ENCODE results near the gene ZSWIM4.

The ZSWIM4 gene

DNA sequence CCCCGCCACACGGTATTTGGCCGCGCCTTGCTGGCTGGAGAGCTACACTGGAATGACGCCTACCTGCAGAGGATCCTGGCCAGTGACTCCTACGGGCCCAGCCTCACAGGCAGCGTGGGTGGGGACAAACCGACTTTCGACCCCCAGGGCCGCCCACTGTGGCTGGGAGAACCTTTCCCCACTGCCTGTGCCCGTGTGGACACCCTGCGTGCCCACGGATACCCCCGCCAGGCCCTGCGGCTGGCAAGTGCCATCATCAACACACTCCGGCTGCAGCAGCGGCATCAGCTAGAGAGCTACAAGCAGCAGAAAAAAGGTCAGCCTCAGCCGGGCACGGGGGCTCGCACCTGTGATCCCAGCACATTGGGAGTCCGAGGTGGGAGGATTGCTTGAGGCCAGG, 19.3 kb downstream of the ZSWIM4 start:
- DNase-seq, result no peak

DNA sequence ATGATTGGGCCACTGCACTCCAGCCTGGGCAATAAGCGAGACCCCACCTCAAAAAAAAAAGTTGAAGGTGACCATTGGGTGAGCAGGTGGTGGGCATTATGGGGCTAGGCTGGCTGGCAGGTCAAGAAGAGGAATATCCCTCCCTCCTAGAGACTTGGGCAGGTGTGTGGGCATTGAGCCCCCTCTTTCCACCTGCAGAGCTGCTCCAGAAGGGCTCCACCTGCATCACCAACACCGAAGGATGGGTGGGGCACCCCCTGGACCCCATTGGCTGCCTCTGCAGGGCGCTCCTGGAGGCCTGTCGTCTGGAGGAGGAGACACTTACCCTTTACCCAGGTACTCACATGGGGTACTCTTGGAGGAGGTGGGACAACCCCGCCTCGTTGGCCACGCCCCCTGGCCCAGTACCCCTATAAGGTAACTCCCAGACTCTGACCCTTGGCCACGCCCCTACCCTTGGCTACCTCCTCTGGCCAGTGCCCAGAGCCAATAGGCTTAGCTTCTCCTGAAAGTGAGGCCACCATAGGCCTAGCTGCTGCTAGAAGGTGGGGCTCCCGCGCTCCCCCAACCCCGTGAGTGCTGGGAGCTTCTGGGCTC, 21.9 kb downstream of the ZSWIM4 start:
- DNase-seq, result no peak

DNA sequence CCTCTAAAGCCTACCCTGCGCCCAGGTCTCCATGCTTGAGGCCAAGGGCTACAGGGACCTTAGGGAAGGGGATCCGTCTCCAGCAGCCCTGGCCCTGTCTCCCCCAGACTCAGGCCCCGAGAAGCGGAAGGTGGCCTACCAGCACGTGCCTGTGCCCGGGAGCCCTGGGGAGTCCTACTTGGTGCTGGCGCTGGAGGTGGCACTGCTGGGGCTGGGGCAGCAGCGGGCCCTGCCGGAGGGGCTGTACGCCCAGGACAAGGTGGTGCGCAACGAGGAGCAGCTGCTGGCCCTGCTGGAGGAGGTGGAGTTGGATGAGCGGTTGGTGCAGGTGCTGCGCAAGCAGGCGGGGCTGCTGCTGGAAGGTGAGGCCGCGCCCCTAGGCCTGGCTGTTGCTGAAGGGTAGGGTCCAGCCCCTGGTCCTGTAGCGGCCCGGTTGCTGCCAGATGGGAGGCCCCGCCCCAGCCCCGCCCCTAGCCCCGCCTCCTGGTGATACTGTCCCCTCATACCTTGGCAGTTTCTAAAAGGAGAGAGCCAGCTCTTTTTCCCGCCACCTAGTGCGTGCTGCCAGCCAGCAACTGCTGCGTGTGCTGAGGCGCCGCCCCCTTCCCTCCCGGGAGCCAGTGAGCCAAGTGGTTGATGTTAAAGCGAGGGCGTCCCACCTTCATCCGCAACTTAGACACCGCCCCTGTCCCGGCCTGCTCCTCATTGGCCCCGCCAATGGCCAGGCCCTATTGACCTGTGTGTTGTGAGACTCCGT, 22.6 kb downstream of the ZSWIM4 start:
- DNase-seq, result peak in 1 of 2 donors; percentile 45

DNA sequence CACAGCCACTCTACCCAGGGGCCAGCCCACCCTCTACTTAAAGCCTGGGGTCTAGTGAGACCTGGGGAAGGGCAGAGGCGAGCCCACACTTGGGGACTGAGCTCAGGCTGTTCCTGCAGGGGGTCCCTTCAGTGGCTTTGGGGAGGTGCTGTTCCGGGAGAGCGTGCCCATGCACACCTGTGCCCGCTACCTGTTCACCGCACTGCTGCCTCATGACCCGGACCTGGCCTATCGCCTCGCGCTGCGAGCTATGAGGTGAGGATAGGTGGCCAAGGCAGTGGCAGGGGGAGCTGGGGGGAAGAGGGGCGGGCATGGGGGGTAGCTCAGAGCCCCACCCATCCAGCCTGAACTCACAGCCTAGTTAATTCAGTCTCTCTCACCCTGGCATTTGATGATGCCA, 24.0 kb downstream of the ZSWIM4 start:
- DNase-seq, result no peak

DNA sequence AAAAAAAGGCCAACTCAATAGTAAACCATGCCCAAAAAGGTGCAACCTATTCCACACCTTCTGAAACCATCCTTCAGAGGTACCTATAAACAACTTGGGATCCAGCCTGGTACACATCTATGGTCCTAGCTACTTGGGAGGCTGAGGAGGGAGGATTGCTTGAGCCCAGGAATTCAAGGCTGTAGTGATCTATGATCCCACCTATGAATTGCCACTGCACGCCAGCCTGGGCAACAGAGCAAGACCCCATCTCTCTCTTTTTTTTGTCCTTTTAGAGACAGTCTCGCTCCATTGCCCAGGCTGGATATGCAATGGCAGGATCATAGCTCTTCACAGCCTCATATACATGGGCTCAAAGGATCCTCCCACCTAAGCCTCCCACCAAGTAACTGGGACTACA, 26.0 kb downstream of the ZSWIM4 start:
- no peak for DNase-seq

DNA sequence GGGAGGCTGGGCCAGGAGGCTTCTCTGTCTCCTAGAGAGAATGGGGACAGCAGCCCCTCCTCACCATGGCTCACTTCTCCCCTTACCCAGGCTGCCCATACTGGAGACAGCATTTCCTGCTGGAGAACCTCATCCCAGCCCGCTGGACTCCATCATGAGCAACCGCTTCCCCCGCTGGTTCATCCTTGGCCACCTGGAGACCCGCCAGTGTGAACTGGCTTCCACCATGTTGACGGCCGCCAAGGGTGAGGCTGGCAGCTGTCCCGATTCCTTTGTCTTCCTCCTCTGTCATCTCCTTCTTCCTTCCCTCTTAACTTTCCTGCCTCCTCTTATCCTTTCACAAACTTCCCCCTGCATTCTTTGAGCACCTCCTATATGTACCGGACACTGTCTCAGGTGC, 28.0 kb downstream of the ZSWIM4 start:
- DNase-seq, result no peak

DNA sequence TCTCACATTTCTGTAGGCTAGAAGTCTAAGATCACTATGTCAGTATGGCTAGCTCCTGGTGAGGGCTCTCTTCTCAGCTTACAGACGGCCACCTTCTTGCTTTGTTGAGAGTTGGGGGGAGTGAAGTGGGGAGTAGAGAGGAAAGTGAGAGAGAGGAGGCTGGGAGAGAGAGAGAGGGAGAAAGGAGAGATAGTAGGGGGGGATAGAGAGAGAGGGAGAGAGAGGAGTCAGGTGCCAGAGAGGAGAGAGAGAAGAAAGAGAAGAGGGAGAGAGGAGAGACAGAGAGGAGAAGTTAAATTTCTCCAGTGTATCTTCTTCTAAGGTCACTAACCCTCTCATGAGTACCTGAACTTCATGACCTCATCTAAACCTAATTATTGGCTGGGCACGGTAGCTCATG, 28.7 kb downstream of the ZSWIM4 start:
- DNase-seq, result no peak

DNA sequence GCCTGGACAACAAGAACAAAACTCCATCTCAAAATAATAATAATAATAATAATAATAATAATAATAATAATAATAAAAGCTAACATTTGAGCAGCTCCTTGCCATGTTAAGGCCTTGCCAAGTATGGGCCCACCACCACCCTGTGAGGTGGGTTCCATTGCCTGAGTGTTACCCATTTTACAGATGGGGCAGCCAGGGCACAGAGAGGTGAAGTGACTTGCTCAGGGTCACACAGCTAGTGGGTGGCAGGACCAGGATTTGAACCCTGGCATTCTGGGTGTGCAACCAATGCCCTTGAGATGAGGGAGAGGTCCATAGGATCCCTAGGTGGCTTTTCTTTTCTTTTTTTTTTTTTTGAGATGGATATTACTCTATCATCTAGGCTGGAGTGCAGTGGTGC, 29.5 kb downstream of the ZSWIM4 start:
- DNase-seq, result no peak

DNA sequence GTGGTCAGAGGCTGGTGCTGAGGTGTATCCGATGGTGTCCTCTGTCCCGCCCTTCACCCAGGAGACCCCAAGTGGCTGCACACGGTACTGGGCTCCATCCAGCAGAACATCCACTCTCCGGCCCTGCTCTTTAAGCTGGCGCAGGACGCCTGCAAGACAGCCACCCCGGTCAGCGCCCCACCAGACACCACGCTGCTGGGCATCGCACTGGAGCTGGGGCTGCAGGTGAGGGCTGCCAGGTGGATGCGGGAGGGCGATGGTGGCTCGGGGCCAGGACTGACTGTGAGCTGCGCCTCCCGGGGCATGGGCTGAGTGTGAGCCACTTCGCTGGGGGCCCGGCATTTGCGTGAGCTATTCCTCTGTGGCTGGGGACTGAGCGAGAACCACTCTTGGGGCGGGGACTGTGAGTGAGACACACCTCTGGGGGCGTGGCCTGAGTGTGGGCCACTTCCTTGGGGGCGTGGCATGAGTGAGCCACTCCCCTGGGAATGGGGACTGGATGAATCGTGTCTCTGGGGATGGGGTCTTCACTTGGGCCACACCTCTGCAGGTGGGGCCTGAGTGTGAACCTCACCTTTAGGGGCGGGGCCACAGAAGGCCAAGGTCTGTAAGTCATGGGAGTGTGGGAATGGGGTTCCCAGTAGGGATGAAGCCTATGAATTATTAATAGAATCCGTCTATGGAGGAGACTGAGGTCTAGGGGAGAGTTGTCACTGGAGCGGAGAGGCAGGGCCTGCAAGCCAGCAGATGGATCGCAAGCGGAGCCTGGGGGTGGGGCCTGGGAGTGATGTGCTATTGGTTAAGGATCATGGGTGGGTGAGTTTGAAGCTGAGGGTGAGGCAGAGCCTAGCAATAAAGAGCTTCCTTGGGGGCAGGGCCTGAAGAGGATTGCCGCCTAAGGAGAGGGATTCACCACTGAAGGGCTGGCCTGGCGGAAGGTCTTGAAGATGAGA, 30.5 kb downstream of the ZSWIM4 start:
- DNase-seq, result no peak

DNA sequence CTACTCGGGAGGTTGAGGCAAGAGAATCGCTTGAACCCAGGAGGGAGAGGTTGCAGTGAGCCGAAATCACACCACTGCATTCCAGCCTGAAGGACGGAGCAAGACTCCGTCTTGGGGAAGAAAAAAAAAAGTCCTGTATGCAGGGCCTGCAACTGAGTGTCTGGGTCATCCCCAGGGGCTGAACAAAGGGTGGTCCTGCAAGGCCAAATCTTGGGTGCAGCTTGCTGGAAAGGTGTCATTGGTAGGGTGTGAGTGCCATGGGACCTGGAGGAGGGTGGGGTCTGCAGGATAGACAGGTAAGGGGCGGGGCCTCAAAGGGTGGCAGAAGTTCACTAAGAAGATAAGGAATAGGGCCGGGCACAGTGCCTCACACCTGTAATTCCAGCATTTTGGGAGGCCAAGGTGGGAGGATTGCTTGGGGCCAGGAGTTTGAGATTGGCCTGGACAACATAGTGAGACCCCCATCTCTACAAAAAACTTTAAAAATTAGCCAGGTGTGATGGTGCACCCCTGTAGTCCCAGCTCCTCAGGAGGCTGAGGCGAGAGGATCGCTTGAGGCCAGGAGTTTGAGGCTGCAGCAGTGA, 31.5 kb downstream of the ZSWIM4 start:
- DNase-seq, result no peak

DNA sequence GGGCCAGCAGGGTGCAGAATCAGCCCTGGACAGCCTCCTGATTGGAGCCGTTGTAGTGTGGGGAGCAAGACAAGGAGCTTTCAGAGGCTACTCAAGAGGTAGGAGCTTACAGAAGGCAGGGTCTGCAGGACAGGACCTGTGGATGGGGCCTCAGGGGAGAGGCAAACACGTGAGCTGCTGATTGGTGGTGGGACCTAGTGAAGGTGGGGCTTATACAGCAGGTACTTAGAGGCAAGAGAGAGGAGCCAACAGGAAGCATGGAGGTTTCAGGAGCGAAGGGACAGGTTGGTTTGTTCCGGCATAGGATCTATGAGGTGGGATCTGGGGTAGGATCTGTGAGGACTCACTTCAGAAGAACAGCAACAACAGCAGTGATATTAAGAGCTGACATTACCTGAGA, 32.4 kb downstream of the ZSWIM4 start:
- DNase-seq, result no peak

DNA sequence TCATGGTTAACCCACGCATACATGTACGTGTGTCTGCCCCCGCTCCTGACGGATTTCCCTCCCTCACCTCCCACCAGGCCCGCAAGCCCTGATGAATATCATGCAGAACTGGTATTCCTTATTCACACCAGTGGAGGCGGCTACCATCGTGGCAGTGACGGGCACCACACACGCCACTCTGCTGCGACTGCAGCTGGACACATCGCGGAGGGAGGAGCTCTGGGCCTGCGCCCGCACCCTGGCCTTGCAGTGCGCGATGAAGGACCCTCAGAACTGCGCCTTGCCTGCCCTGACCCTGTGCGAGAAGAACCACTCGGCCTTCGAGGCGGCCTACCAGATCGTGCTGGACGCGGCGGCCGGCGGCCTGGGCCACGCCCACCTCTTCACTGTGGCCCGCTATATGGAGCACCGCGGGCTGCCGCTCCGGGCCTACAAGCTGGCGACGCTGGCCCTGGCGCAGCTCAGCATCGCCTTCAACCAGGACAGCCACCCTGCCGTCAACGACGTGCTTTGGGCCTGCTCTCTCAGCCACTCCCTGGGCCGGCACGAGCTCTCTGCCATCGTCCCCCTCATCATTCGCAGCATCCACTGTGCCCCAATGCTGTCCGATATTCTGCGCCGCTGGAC, 35.0 kb downstream of the ZSWIM4 start:
- DNase-seq, result no peak

DNA sequence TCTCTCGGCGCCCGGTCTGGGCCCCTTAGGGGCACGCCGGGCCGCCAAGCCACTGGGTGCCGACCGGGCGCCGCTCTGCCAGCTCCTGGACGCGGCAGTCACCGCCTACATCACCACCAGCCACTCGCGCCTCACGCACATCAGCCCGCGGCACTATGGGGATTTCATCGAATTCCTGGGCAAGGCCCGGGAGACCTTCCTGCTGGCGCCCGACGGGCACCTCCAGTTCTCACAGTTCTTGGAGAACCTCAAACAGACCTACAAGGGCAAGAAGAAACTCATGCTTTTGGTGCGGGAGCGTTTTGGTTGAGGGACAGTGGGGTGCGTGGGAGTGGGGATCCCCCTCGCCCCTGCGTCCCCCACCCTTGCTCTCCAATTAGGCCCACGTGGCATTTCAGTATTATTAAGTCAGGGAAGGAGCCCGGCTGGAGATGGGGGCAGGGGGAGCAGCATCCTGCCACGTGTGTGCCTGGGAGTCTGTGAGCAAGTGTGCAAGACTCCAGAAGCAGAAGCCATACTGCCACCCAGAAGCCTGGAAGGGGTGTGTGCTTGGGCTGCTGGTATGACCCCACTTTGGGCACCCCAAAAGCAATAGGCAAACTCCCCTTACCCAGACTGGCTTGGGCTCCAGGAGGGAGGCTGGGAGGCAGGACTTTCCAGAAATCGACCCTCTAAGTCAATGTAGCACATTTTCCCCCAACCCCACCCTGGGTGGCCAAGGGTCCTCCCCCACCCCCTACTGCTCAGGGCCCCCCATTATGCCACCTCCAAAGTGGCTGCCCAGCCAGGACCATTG, 35.7 kb downstream of the ZSWIM4 start:
- no peak for DNase-seq

DNA sequence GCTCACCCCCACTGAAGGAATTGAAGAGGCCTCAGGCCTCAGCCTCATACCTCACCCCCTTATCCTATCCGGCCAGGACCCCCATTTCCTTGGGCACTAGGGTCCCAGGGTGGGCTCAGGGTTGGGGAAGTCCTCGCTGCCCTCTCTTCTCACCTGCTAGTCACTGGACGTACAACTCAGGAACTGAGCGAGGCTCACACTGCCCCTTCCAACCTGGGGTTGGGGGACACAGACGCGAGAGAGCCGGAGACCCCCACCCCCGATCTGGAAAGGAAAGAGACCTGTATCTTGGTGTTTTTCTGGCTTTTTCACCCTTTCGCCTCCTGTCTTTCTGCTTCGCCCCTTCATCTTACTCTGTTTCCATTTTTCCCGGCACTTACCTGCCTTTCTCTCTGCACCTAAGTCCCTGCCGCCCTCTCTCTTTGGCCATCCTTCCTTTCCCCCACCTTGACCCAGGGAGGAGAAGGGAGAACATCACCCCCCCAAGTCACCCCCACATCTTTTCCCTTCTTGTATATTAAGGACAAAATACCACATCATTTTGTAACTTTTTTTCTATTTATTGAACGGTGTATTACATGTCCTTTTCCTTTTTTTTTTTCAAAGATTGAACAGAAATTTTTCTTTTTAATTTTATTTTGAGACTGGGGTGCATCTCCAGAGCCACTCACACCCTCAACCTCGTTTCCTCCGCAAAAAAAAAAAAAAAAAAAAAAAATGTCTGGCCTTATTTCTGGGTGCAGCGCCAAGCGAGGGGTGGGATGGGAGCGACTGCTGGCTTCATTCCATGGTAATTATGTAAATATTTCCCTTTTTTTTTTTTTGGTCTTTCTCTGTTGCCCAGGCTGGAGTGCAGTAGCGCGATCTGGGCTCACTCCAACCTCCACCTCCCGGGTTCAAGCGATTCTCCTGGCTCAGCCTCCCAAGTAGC, 36.6 kb downstream of the ZSWIM4 start:
- no peak for DNase-seq

DNA sequence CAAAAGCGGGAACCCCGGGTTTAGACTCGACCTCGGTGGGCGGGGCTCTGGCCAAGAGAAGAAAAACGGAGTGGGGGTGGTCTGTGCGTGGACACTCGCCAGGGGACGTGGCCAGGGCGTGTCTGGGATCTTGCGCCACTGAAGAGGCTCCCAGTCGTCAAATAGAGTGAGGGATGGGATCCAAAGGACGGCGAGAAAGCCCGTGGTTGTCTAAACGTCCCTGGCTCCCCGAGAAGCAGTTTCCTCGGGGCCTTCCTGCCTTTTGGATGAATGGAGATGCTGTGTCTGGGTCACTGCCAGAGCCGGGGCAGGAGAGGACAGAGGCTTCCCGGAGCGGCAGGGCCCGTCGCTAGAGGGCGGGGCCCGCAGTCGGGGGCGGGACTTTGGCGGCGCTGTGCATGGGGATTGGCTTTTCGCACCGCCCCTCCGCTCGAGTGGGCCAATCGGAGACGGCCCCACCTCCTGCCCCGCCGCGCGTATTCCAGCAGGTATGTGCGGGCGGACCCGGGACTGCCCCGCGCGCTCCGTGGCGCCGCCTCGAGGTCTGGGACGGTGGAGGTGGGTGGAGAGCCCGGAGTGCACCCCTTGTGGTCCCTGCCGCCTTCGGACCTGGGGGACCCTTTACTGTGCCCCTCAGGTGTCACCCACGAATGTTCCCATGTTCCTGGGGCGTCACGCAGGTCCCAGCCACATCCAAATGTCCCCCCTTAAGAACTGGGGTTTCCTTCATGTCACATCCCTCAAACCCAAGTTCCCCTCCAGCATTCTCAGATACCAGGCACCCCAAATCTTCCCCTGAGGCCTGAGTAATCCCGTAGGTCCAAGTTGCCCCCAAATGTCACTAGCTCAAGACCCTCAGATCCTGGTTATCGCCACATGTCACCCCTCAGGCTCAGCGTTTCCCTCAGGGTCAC, 38.3 kb downstream of the ZSWIM4 start:
- DNase-seq, result peak; percentile 91 to 93

DNA sequence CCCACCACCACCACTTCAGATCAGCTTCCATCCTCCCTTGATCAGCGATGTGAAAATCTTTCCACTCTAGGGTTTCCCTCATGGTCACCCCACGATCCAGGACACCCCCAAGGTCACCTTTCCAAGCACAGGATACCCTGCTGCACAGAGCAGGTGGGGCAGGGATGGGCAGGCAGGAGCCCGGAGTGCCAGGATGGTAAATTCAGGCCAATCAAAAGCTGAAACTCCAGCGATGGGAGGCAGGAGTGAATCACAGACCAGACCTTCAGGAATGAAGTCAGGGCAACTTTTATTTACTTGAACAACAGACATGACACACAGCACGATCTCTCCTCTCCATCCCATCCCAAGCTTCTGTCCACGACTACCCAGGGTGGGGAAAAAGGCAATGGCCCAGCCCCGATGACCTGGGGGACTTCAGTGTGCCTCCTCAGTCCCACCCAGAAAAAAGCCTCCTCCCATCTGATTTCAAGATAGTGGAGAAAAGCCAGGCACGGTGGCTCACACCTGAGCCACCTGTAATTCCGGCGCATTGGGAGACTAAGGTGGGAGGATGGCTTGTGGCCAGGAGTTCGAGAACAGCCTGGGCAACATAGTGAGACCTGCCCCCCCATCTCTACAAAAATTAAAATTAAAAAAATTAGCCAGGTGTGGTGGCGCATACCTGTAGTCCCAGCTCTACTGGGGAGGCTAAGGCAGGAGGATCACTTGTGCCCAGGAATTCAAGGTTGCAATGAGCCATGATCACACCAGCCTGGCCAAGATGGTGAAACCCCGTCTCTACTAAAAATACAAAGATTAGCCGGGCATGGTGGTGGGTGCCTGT, 39.2 kb downstream of the ZSWIM4 start:
- DNase-seq, result no peak

DNA sequence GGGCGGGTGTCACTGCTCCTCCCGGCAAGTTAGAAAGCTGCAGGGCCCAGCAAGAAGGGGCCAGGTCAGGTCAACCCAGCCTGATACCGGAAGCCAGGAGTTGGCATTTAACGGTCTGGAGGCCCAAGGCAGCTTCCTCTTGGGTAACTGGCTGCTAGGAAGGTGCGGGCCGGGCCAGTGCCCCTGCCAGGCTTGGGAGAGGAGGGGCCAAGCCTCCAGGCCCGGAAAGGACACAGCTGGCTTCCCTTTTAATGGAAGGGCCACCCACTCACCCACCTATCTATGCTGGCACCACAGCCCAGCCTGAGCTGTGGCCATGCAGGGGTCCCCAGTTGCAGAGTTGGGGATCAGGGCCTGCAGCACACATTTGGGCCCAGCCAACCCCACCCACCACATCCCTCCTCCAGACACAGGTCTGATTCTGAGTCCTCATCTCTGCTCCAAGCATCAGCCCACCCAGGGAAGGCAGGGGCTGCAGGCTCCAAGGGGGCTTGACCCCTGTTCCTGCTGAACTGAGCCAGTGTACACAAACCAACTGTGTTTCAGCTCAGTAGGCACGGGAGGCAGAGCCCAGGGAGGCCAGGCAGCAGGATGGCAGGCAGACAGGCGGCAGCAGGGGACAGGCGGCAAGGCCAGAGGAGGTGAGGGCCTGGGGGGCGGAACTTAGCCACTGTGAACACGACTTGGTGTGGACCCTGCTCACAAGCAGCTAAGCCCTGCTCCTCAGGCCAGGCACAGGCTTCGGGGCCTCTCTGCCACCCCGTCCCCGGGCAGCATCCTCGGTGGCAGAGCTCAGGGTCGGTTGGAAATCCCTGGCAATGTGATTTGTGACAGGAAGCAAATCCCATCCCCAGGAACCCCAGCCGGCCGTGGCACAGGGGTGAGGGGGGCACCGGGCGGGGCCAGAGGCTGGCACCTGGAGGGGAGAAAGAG, 40.8 kb downstream of the ZSWIM4 start:
- DNase-seq, result peak in 1 of 2 donors; percentile 19
